ENCODE measurements around the gene CHRNE. TPM values are rescaled to one million over a fixed set of nuclear protein-coding genes. Genes with fewer than 3 reads are reported as not detected.
A peak's percentile ranks its signal among the peaks of the same experiment; 100 is the strongest.

Gene CHRNE
- total and polyA plus RNA-seq, 2 of the 13 experiments (the other 11 are each of a cell fraction or from before 2014, with no cell fraction given): 0.53 to 0.59 TPM

- TF ChIP-seq ZNF407 (CRISPR knock-in tag; IDR thresholded peaks at IDR 0.05; ENCODE audit: not compliant biosample characterization): no peak
- no peak for TF ChIP-seq KDM5B (CRISPR knock-in tag; IDR thresholded peaks at IDR 0.05; ENCODE audit: borderline replicate concordance)
- no peak for TF ChIP-seq KAT8 (CRISPR knock-in tag; IDR thresholded peaks at IDR 0.05)
- TF ChIP-seq PAF1 (CRISPR knock-in tag; IDR thresholded peaks at IDR 0.05): peak; percentile 70; the same call in 1 of the 2 replicates
- 0 out of 2 replicates have a peak, but pooled peaks have one; percentile 35 for TF ChIP-seq MXD3 (CRISPR knock-in tag; IDR thresholded peaks at IDR 0.05)
- no peak for TF ChIP-seq ATF1 (CRISPR knock-in tag; IDR thresholded peaks at IDR 0.05)
- no peak for TF ChIP-seq ZNF432 (CRISPR knock-in tag; IDR thresholded peaks at IDR 0.05; ENCODE audit: borderline replicate concordance)
- TF ChIP-seq MEF2D (CRISPR knock-in tag; IDR thresholded peaks at IDR 0.05): 0 out of 2 replicates have a peak, but pooled peaks have one; percentile 18
- TF ChIP-seq ZNF503 (CRISPR knock-in tag; IDR thresholded peaks at IDR 0.05): no peak
Measured at GRCh38 chr17:4944554-4945175, 41.8 kb upstream of the CHRNE start (continued).
